GM12878 (cell line): Measurements from ENCODE around the gene KRT6C. TPM values are rescaled to one million over a fixed set of nuclear protein-coding genes. Genes with fewer than 3 reads are reported as not detected.

ENCODE experiments used
- ATAC-seq: fragments of 200-7000 bp; cut with Tn5 transposase; 3 replicates; pipeline ENCODE4 v1.9.1; 2020; ENCODE audit warnings: mild to moderate bottlenecking, moderate library complexity
- BruUV-seq: library from RNA; stranded (reverse); fragments of 400-500 nt; replicated peaks from 2 replicates; lab custom pipeline; 2021; lab: Mats Ljungman, UMichigan
- CTCF ChIA-PET: fragments of 300-600 bp; sonication (Branson Sonifier 250); formaldehyde crosslinking; extraction: SDS; loops from one replicate; lab custom pipeline; 2021; ENCODE audit warnings: inconsistent platforms; lab: Yijun Ruan, JAX
- POLR2A ChIA-PET: fragments of 350-600 bp; formaldehyde crosslinking; extraction: SDS; loops from one replicate; lab custom pipeline; 2021; ENCODE audit warnings: inconsistent platforms; lab: Charles Lee
- RAD21 ChIA-PET: fragments of 300-600 bp; sonication (Branson Sonifier 250); formaldehyde crosslinking; loops from one replicate; lab custom pipeline; 2023; ENCODE audit warnings: antibody characterized with exemption; ENCODE audit not compliant: unreplicated experiment; lab: Charles Lee
- SMC1A ChIA-PET: fragments of 300-600 bp; sonication (Branson Sonifier 250); formaldehyde crosslinking; loops from one replicate; lab custom pipeline; 2023; ENCODE audit not compliant: unreplicated experiment, uncharacterized antibody; lab: Charles Lee
- DNase-seq: peaks from one replicate; pipeline ENCODE4 v3.0.0-alpha.2; 2011; ENCODE audit warnings: low read depth, low spot score
- FAIRE-seq: peaks from 3 replicates; lab custom pipeline; 2011; peaks lifted over from hg19 to GRCh38; lab: Jason Lieb, UNC
- H2AFZ ChIP-seq: 2 replicates; pipeline ENCODE4 v1.6.0; 2011; ENCODE audit warnings: low read depth, low read length, control low read depth; ENCODE audit not compliant: control insufficient read depth
- H3K27ac ChIP-seq: 2 replicates; pipeline ENCODE4 v1.5.1; 2011; ENCODE audit warnings: control low read depth; ENCODE audit not compliant: control insufficient read depth, insufficient read depth
- H3K27me3 ChIP-seq, 2 experiments: replicated peaks in 1 of 2; 2 replicates each; pipeline versions ENCODE4 v1.6.0 to v1.6.1; 2011; ENCODE audit warnings: low read length in 1 of 2; ENCODE audit not compliant: control insufficient read depth in 2 of 2, insufficient read depth in 2 of 2
- H3K36me3 ChIP-seq, 2 experiments: 2 replicates each; pipeline ENCODE4 v1.5.1; 2011; ENCODE audit warnings: low read length in 1 of 2; ENCODE audit not compliant: control insufficient read depth in 2 of 2, insufficient read depth in 2 of 2
- H3K4me1 ChIP-seq: 2 replicates; pipeline ENCODE4 v1.6.1; 2011; ENCODE audit warnings: mild to moderate bottlenecking, low read length, moderate library complexity, mixed read lengths; ENCODE audit not compliant: control insufficient read depth, insufficient read depth
- H3K4me2 ChIP-seq: 2 replicates; pipeline ENCODE4 v1.6.0; 2011; ENCODE audit warnings: control low read depth; ENCODE audit not compliant: control insufficient read depth, insufficient read depth
- H3K4me3 ChIP-seq: fragments of 200-600 bp; sonication (generic); 2 replicates; pipeline ENCODE4 v1.5.1; 2016
- H3K79me2 ChIP-seq: 2 replicates; pipeline ENCODE4 v1.6.0; 2011; ENCODE audit warnings: low read length; ENCODE audit not compliant: control insufficient read depth, insufficient read depth
- H3K9ac ChIP-seq: 2 replicates; pipeline ENCODE4 v1.8.0; 2011; ENCODE audit warnings: low read length, control low read depth, mixed read lengths; ENCODE audit not compliant: control insufficient read depth, insufficient read depth
- H3K9me3 ChIP-seq: replicated peaks from 3 replicates; pipeline ENCODE4 v1.5.1; 2011; ENCODE audit warnings: mild to moderate bottlenecking, low read length; ENCODE audit not compliant: control insufficient read depth, insufficient read depth
- H4K20me1 ChIP-seq: 2 replicates; pipeline ENCODE4 v1.6.0; 2011; ENCODE audit not compliant: control insufficient read depth, insufficient read depth
- ATF7 ChIP-seq: fragments of 450-650 bp; IDR thresholded peaks from 2 replicates; pipeline ENCODE4 v1.6.1; 2016; ENCODE audit warnings: low read depth, mild to moderate bottlenecking
- BRCA1 ChIP-seq: IDR thresholded peaks from 2 replicates; pipeline ENCODE4 v1.6.1; 2011; ENCODE audit warnings: low read depth, low read length, improper control_type of control experiment
- CEBPB ChIP-seq, 2 experiments: fragments of 150-350 bp in 1 of 2; IDR thresholded peaks; 2 replicates each; pipeline ENCODE4 v1.6.1; 2012 to 2014; ENCODE audit warnings: low read depth in 2 of 2, low read length in 2 of 2, borderline replicate concordance in 1 of 2, inconsistent platforms in 1 of 2
- HDAC6 ChIP-seq: fragments of 200-600 bp; sonication (generic); IDR thresholded peaks from one replicate; pipeline ENCODE4 v1.8.0; 2017; ENCODE audit warnings: antibody characterized with exemption; ENCODE audit not compliant: unreplicated experiment
- LARP7 ChIP-seq: fragments of 450-650 bp; IDR thresholded peaks from 2 replicates; pipeline ENCODE4 v1.6.1; 2017; ENCODE audit warnings: mild to moderate bottlenecking
- MTA2 ChIP-seq: fragments of 450-650 bp; IDR thresholded peaks from 2 replicates; pipeline ENCODE4 v1.6.1; 2016; ENCODE audit warnings: low read depth, mild to moderate bottlenecking, moderate library complexity
- MYC ChIP-seq: IDR thresholded peaks from 2 replicates; pipeline ENCODE4 v1.6.1; 2011; ENCODE audit warnings: mild to moderate bottlenecking, low read length, moderate library complexity, inconsistent platforms; ENCODE audit not compliant: insufficient read depth, insufficient replicate concordance, insufficient read length, severe bottlenecking
- NFIC ChIP-seq: IDR thresholded peaks from 2 replicates; pipeline ENCODE4 v1.6.1; 2012; ENCODE audit warnings: low read depth, mild to moderate bottlenecking, inconsistent platforms, low read length, moderate library complexity
- NFYA ChIP-seq: IDR thresholded peaks from 2 replicates; pipeline ENCODE4 v1.6.1; 2011; ENCODE audit warnings: low read depth, mild to moderate bottlenecking, low read length, improper control_type of control experiment, borderline replicate concordance
- PAX5 ChIP-seq: IDR thresholded peaks from 2 replicates; pipeline ENCODE4 v1.6.1; 2011; ENCODE audit warnings: low read depth, low read length, borderline replicate concordance
- PAX8 ChIP-seq: fragments of 450-650 bp; IDR thresholded peaks from 2 replicates; pipeline ENCODE4 v1.6.1; 2017; ENCODE audit warnings: mild to moderate bottlenecking, moderate library complexity
- POLR2AphosphoS5 ChIP-seq: IDR thresholded peaks from 2 replicates; pipeline ENCODE4 v1.6.1; 2011; ENCODE audit warnings: mild to moderate bottlenecking, low read length, inconsistent platforms
- SMAD1 ChIP-seq: fragments of 450-650 bp; IDR thresholded peaks from 2 replicates; pipeline ENCODE4 v1.6.1; 2018; ENCODE audit warnings: mild to moderate bottlenecking, low read depth; ENCODE audit not compliant: partially characterized antibody
- SMC3 ChIP-seq: IDR thresholded peaks from 2 replicates; pipeline ENCODE4 v1.6.1; 2011; ENCODE audit warnings: low read length, improper control_type of control experiment, borderline replicate concordance
- SREBF2 ChIP-seq: IDR thresholded peaks from 2 replicates; pipeline ENCODE4 v1.6.1; 2012; ENCODE audit warnings: mild to moderate bottlenecking, low read length
- TAF1 ChIP-seq: IDR thresholded peaks from 2 replicates; pipeline ENCODE4 v1.6.1; 2011; ENCODE audit warnings: mild to moderate bottlenecking, low read depth, low read length, borderline replicate concordance
- USF2 ChIP-seq: IDR thresholded peaks from 2 replicates; pipeline ENCODE4 v1.6.1; 2011; ENCODE audit warnings: low read depth, low read length, improper control_type of control experiment, borderline replicate concordance
- WGBS: methylation state at CpG from one replicate; pipeline ENCODE4 v1.1.6; 2016; ENCODE audit warnings: low lambda C conversion rate; ENCODE audit not compliant: insufficient replicate concordance, insufficient coverage; ENCODE audit errors: missing lambda C conversion rate; 5-methylcytosine and 5-hydroxymethylcytosine counted together
- in situ Hi-C: fragments of 300-500 bp; cut with MboI; formaldehyde crosslinking; loops from 9 replicates; pipeline ENCODE4 v1.14.3; 2018; ENCODE audit warnings: mixed read lengths
- intact Hi-C: fragments of 100-400 bp; cut with micrococcal nuclease; formaldehyde crosslinking; loops from one replicate; pipeline ENCODE4 v1.14.2; 2022; ENCODE audit not compliant: unreplicated experiment
- polyA plus RNA-seq, 11 experiments: library from polyadenylated mRNA; depleted of rRNA in 4 of 11; unstranded in 6 of 11; stranded (reverse) in 5 of 11; fragments of >200 nt; fragmentation: Nextera tagmentation in 4 of 11; fragmentation: Illumina TruSeq in 1 of 11; extraction: Ambion mirVana in 4 of 11; extraction: Trizol in 1 of 11; gene quantifications; 1 replicate in 1 of 11; 2 replicates in 10 of 11; pipeline versions ENCODE4 v1.2.1 to v1.2.3, GENCODE V29; 2011 to 2016; ENCODE audit warnings: inconsistent platforms in 2 of 11, missing spikeins in 2 of 11, low read depth in 1 of 11
- total RNA-seq, 4 experiments: library from RNA; depleted of rRNA in 3 of 4; stranded (reverse); fragments of >200 nt in 3 of 4; fragmentation: Illumina TruSeq in 1 of 4; extraction: Trizol in 1 of 4; gene quantifications; 2 replicates each; pipeline versions ENCODE4 v1.2.1 to v1.2.3, GENCODE V29; 2013 to 2021
- TF ChIP-seq, protein P1 (sequence below): IDR thresholded peaks from 2 replicates; pipeline ENCODE4 v1.6.1; 2011; ENCODE audit warnings: borderline replicate concordance, low read depth, mild to moderate bottlenecking, moderate library complexity, mixed read lengths, low read length; ENCODE audit not compliant: insufficient read depth; ENCODE audit errors: extremely low read length

KRT6C gene
- total and polyA plus RNA-seq, 10 of the 15 experiments (the other 5 are each of a cell fraction or from before 2014, with no cell fraction given) = not detected

GRCh38 chr12:52498946-52499345 lies 25.3 kb upstream of the KRT6C start:
- CTCF ChIA-PET = interaction anchor here (1.7 kb wide), 1 partner anchor 15 kb away, joined by 3 read pairs; no protein-coding TSS in a partner anchor
- TF ChIP-seq SMC3 = no peak
- TF ChIP-seq NFYA = no peak
- TF ChIP-seq NFIC = no peak
- no peak for TF ChIP-seq POLR2AphosphoS5
- TF ChIP-seq MTA2 = no peak
- TF ChIP-seq ATF7 = no peak
- TF ChIP-seq LARP7 = no peak
- no peak for TF ChIP-seq MYC
- TF ChIP-seq PAX5 = no peak
- TF ChIP-seq SMAD1 = no peak
- no peak for TF ChIP-seq SREBF2
- TF ChIP-seq CEBPB (IDR thresholded peaks at IDR 0.05; ENCODE audit: borderline replicate concordance in 1 of 2, low read depth in 2 of 2, low read length in 2 of 2) = no peak
- no peak for TF ChIP-seq HDAC6
- no peak for TF ChIP-seq USF2
- no peak for TF ChIP-seq PAX8
- no peak for TF ChIP-seq BRCA1
- no peak for TF ChIP-seq TAF1
- TF ChIP-seq, protein P1, sequence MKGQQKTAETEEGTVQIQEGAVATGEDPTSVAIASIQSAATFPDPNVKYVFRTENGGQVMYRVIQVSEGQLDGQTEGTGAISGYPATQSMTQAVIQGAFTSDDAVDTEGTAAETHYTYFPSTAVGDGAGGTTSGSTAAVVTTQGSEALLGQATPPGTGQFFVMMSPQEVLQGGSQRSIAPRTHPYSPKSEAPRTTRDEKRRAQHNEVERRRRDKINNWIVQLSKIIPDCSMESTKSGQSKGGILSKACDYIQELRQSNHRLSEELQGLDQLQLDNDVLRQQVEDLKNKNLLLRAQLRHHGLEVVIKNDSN = no peak
- ATAC-seq = no peak
- Histone ChIP-seq H3K4me2 (no peak overlapping the region), H3K27ac (no peak overlapping the region), H2AFZ (no peak overlapping the region), H3K79me2 (no peaks in the 10 kb centered on the region), H3K36me3 (no peaks in the 10 kb centered on the region), H3K9me3 (no peaks in the 10 kb centered on the region), H4K20me1 (no peaks in the 10 kb centered on the region), H3K4me3 (no peak overlapping the region), H3K4me1 (no peaks in the 10 kb centered on the region), H3K9ac (no peak overlapping the region), H3K27me3 (peaks cover 0 to 6% of the 10 kb centered on the region in 2 experiments; a peak in 2 of 4 replicates)
- POLR2A ChIA-PET = no interaction called here
- DNase-seq = no peak
- no peak for FAIRE-seq
- no TSS peak for BruUV-seq
- intact Hi-C loops (no loop called here), in situ Hi-C loops (no loop called here)
- SMC1A ChIA-PET = no interaction called here
- RAD21 ChIA-PET = no interaction called here
- WGBS = 32% methylated on average over 1 of the region's 1 CpG
